ENCODE data around the gene SUMO2. TPM values are rescaled to one million over a fixed set of nuclear protein-coding genes. Genes with fewer than 3 reads are reported as not detected.

The SUMO2 gene
- total and polyA plus RNA-seq, 2 of the 13 experiments (the other 11 are each of a cell fraction or from before 2014, with no cell fraction given) = 337 to 553 TPM

DNA sequence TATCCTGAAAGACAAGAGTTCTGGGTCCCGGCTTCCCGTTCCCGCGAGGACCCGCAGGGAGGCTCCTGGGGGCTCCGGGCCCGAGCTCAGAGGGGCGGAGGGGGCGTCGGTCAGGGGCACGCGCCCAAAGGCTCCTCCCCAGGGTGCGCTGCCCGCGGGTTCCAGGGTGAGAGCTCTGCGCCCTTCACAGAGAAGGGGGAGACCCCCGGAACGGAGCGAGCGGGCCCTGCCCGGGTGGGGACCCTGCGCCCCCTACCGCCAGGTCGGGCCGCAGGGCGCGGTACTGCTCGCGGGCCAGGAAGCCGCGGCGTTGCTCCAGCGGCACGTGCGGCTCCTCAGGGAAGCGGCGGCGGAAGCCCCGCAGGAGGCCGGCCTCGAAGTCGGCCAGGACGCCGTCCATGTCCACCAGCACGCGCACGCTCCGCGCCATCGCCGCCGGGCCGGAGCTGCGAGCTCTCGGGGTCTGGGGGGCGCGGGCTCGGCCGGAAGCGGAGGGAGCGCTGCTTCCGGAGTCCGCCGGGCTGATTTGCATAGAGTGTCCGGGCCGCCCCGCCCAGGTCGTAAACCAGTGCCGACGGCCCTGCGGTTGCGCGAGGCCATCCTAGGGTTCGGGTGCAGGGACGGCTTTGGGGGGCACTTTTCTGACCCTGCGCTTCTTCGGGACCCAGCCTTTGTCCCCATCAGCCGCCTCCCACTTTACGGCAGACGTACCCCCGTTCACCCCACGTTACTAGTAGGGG is 51.3 kb downstream of the SUMO2 start, which contains the start of gene NT5C (continued):
- TF ChIP-seq ZSCAN9 (CRISPR knock-in tag; IDR thresholded peaks at IDR 0.05; ENCODE audit: borderline replicate concordance) = peak; percentile 61; the same call in 1 of the 2 replicates
- no peak for TF ChIP-seq ATF1 (CRISPR knock-in tag; IDR thresholded peaks at IDR 0.05)
- 0 out of 2 replicates have a peak, but pooled peaks have one; percentile 42 for TF ChIP-seq ZNF33B (CRISPR knock-in tag; IDR thresholded peaks at IDR 0.05)
- TF ChIP-seq, protein P1, sequence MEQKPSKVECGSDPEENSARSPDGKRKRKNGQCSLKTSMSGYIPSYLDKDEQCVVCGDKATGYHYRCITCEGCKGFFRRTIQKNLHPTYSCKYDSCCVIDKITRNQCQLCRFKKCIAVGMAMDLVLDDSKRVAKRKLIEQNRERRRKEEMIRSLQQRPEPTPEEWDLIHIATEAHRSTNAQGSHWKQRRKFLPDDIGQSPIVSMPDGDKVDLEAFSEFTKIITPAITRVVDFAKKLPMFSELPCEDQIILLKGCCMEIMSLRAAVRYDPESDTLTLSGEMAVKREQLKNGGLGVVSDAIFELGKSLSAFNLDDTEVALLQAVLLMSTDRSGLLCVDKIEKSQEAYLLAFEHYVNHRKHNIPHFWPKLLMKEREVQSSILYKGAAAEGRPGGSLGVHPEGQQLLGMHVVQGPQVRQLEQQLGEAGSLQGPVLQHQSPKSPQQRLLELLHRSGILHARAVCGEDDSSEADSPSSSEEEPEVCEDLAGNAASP (CRISPR knock-in tag; IDR thresholded peaks at IDR 0.05; ENCODE audit: borderline replicate concordance) = peak; percentile 43; the same call in 1 of the 2 replicates
- no peak for TF ChIP-seq PHB2 (IDR thresholded peaks at IDR 0.05; ENCODE audit: partially characterized antibody)
- TF ChIP-seq, protein P2, sequence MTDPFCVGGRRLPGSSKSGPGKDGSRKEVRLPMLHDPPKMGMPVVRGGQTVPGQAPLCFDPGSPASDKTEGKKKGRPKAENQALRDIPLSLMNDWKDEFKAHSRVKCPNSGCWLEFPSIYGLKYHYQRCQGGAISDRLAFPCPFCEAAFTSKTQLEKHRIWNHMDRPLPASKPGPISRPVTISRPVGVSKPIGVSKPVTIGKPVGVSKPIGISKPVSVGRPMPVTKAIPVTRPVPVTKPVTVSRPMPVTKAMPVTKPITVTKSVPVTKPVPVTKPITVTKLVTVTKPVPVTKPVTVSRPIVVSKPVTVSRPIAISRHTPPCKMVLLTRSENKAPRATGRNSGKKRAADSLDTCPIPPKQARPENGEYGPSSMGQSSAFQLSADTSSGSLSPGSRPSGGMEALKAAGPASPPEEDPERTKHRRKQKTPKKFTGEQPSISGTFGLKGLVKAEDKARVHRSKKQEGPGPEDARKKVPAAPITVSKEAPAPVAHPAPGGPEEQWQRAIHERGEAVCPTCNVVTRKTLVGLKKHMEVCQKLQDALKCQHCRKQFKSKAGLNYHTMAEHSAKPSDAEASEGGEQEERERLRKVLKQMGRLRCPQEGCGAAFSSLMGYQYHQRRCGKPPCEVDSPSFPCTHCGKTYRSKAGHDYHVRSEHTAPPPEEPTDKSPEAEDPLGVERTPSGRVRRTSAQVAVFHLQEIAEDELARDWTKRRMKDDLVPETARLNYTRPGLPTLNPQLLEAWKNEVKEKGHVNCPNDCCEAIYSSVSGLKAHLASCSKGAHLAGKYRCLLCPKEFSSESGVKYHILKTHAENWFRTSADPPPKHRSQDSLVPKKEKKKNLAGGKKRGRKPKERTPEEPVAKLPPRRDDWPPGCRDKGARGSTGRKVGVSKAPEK (CRISPR knock-in tag; IDR thresholded peaks at IDR 0.05; ENCODE audit: borderline replicate concordance) = no peak
- TF ChIP-seq, protein P3, sequence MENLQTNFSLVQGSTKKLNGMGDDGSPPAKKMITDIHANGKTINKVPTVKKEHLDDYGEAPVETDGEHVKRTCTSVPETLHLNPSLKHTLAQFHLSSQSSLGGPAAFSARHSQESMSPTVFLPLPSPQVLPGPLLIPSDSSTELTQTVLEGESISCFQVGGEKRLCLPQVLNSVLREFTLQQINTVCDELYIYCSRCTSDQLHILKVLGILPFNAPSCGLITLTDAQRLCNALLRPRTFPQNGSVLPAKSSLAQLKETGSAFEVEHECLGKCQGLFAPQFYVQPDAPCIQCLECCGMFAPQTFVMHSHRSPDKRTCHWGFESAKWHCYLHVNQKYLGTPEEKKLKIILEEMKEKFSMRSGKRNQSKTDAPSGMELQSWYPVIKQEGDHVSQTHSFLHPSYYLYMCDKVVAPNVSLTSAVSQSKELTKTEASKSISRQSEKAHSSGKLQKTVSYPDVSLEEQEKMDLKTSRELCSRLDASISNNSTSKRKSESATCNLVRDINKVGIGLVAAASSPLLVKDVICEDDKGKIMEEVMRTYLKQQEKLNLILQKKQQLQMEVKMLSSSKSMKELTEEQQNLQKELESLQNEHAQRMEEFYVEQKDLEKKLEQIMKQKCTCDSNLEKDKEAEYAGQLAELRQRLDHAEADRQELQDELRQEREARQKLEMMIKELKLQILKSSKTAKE (CRISPR knock-in tag; IDR thresholded peaks at IDR 0.05; ENCODE audit: borderline replicate concordance) = no peak
- TF ChIP-seq, protein P4, sequence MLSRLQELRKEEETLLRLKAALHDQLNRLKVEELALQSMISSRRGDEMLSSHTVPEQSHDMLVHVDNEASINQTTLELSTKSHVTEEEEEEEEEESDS (CRISPR knock-in tag; IDR thresholded peaks at IDR 0.05; ENCODE audit: borderline replicate concordance) = peak; percentile 91
- TF ChIP-seq, protein P5, sequence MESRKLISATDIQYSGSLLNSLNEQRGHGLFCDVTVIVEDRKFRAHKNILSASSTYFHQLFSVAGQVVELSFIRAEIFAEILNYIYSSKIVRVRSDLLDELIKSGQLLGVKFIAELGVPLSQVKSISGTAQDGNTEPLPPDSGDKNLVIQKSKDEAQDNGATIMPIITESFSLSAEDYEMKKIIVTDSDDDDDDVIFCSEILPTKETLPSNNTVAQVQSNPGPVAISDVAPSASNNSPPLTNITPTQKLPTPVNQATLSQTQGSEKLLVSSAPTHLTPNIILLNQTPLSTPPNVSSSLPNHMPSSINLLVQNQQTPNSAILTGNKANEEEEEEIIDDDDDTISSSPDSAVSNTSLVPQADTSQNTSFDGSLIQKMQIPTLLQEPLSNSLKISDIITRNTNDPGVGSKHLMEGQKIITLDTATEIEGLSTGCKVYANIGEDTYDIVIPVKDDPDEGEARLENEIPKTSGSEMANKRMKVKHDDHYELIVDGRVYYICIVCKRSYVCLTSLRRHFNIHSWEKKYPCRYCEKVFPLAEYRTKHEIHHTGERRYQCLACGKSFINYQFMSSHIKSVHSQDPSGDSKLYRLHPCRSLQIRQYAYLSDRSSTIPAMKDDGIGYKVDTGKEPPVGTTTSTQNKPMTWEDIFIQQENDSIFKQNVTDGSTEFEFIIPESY (CRISPR knock-in tag; IDR thresholded peaks at IDR 0.05) = no peak
- TF ChIP-seq ZNF337 (CRISPR knock-in tag; IDR thresholded peaks at IDR 0.05; ENCODE audit: borderline replicate concordance, low read depth) = no peak
- TF ChIP-seq ZNF747 (CRISPR knock-in tag; IDR thresholded peaks at IDR 0.05; ENCODE audit: borderline replicate concordance) = peak; percentile 68; the same call in 1 of the 2 replicates
- no peak for TF ChIP-seq MAFG (CRISPR knock-in tag; IDR thresholded peaks at IDR 0.05)
- TF ChIP-seq, protein P6, sequence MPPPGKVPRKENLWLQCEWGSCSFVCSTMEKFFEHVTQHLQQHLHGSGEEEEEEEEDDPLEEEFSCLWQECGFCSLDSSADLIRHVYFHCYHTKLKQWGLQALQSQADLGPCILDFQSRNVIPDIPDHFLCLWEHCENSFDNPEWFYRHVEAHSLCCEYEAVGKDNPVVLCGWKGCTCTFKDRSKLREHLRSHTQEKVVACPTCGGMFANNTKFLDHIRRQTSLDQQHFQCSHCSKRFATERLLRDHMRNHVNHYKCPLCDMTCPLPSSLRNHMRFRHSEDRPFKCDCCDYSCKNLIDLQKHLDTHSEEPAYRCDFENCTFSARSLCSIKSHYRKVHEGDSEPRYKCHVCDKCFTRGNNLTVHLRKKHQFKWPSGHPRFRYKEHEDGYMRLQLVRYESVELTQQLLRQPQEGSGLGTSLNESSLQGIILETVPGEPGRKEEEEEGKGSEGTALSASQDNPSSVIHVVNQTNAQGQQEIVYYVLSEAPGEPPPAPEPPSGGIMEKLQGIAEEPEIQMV (CRISPR knock-in tag; IDR thresholded peaks at IDR 0.05; ENCODE audit: low read depth) = peak; percentile 84
- TF ChIP-seq, protein P7, sequence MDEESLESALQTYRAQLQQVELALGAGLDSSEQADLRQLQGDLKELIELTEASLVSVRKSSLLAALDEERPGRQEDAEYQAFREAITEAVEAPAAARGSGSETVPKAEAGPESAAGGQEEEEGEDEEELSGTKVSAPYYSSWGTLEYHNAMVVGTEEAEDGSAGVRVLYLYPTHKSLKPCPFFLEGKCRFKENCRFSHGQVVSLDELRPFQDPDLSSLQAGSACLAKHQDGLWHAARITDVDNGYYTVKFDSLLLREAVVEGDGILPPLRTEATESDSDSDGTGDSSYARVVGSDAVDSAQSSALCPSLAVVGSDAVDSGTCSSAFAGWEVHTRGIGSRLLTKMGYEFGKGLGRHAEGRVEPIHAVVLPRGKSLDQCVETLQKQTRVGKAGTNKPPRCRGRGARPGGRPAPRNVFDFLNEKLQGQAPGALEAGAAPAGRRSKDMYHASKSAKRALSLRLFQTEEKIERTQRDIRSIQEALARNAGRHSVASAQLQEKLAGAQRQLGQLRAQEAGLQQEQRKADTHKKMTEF (CRISPR knock-in tag; IDR thresholded peaks at IDR 0.05) = peak; percentile 81

All from HepG2 (cell line).